AG10803 (cell line): ENCODE measurements around the gene CNNM2.
"Not testable (repeated sequence)": the region's sequence is repeated elsewhere in the genome, so short reads cannot be mapped to it uniquely, and the experiment has no call there.

Experiments used
- DNase-seq: peaks from one replicate; pipeline ENCODE4 v3.0.0; 2010; ENCODE audit warnings: low read depth
- H3K4me3 ChIP-seq: 2 replicates; pipeline ENCODE4 v1.5.1; 2011; ENCODE audit warnings: mild to moderate bottlenecking, low read length, control low read depth
- TF ChIP-seq, protein P1 (sequence below): conservative IDR thresholded peaks from 2 replicates; pipeline ENCODE4 v1.5.1; 2011; ENCODE audit warnings: mild to moderate bottlenecking, low read length, control low read depth, inconsistent platforms

CNNM2 gene

DNA sequence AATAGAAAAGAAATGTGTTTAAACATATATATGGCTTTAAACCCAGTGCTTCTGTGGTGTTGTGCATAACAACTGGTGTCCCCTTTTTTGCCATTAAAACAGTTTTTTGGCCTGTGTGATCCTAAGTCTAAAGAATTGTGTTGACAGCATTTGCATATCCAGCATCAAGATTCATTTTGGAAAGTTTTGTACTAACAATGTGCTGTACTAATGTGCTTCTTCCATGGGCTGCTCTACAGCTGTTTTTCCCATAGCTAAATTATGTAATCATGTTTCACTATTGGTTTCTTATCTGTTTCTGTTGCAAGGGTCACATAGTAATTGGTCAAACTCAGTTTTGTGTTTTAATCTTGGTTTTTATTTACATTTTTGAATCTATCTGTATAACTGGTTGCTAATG, 5.5 kb downstream of the CNNM2 start:
- TF ChIP-seq, protein P1, sequence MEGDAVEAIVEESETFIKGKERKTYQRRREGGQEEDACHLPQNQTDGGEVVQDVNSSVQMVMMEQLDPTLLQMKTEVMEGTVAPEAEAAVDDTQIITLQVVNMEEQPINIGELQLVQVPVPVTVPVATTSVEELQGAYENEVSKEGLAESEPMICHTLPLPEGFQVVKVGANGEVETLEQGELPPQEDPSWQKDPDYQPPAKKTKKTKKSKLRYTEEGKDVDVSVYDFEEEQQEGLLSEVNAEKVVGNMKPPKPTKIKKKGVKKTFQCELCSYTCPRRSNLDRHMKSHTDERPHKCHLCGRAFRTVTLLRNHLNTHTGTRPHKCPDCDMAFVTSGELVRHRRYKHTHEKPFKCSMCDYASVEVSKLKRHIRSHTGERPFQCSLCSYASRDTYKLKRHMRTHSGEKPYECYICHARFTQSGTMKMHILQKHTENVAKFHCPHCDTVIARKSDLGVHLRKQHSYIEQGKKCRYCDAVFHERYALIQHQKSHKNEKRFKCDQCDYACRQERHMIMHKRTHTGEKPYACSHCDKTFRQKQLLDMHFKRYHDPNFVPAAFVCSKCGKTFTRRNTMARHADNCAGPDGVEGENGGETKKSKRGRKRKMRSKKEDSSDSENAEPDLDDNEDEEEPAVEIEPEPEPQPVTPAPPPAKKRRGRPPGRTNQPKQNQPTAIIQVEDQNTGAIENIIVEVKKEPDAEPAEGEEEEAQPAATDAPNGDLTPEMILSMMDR = no peak

DNA sequence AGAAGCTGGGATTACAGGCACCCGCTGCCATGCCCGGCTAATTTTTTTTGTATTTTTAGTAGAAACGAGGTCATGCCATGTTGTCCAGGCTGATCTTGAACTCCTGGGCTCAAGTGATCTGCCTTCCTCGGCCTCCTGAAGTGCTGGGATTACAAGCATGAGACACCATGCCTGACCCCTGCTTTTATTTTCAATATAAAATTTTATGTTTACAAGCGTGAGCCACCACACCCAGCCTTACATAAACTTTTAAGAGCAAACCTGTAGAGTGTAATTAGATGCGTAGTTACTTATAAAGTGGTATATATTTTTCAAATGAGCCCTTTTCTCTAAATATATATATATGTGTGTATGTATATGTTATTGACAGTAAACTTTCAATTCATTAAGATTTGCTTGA, 8.7 kb downstream of the CNNM2 start:
- no peak overlapping the region for H3K4me3 ChIP-seq
- TF ChIP-seq, protein P1 = no peak
- DNase-seq = no peak

More for the DNA sequence above, 5.5 kb downstream of the CNNM2 start:
- DNase-seq = no peak
- H3K4me3 ChIP-seq = no peak overlapping the region

DNA sequence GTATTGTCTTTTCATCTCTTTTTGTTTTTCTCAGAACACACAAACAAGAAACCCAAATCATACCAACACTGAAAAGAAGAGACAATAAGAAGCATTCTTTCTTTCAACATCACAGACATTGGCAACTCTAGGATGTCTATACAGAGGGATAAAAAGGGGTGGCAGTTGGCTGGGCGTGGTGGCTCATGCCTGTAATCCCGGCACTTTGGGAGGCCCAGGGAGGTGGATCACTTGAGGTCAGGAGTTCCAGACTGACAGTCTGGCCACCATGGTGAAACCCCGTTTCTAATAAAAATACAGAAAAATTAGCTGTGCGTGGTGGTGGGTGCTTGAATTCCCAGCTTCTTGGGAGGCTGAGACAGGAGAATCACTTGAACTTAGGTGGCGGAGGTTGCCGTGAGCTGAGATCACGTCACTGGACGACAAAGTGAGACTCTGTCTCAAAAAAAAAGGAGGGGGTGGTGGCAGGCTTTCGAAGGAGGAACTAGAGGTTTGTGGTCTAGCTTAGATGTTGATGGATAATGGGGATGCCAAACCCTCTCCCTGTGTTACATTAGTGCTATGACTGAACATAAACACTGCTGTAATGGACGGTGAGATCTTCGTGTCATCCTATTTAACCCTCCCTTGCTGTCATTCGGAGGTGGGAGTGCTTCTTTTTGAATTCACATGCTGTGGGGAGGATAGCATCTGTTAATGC, 9.4 kb downstream of the CNNM2 start:
- TF ChIP-seq, protein P1 = no peak
- no peak for DNase-seq
- no peak overlapping the region for H3K4me3 ChIP-seq

GRCh38 chr10:102928442-102928841, 10.3 kb downstream of the CNNM2 start:
- DNase-seq, H3K4me3 ChIP-seq: not testable (repeated sequence)

GRCh38 chr10:102930720-102931119, 12.6 kb downstream of the CNNM2 start:
- no peak overlapping the region for H3K4me3 ChIP-seq
- no peak for DNase-seq
- TF ChIP-seq, protein P1 = no peak

GRCh38 chr10:102931643-102932042, 13.5 kb downstream of the CNNM2 start:
- TF ChIP-seq, protein P1 = no peak
- no peak for DNase-seq
- no peak overlapping the region for H3K4me3 ChIP-seq

GRCh38 chr10:102935505-102935904, 17.4 kb downstream of the CNNM2 start:
- TF ChIP-seq, protein P1 = no peak
- H3K4me3 ChIP-seq = no peak overlapping the region
- DNase-seq = no peak
